Bone marrow (tissue), 2 donors: ENCODE data around the gene AGPS.
"Not testable (repeated sequence)": the region's sequence is repeated elsewhere in the genome, so short reads cannot be mapped to it uniquely, and the experiment has no call there.

Source experiments
- DNase-seq, 2 donors: peaks; one replicate each; lab custom pipeline; 2025; lab: John Stamatoyannopoulos, UW

AGPS gene

DNA sequence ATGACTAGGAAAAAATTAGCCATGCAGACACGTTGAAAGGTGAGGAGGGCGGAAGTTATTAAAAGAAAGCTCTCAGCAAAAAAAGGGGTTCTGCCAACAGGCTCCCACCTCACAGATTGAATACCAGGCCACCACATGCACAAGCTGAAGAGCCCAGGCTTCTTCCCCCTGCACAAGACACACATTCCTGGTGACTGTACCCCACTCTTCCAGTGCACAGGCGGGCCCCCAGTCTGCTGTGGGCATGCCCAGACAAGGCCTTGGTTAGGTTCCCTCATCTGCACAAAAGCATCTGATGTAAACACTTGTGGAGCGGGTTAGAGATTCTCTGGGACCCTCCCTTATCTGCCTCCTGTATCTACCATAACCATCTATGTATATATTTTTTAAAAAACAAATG lies 81.7 kb downstream of the AGPS start:
- DNase-seq, result no peak

DNA sequence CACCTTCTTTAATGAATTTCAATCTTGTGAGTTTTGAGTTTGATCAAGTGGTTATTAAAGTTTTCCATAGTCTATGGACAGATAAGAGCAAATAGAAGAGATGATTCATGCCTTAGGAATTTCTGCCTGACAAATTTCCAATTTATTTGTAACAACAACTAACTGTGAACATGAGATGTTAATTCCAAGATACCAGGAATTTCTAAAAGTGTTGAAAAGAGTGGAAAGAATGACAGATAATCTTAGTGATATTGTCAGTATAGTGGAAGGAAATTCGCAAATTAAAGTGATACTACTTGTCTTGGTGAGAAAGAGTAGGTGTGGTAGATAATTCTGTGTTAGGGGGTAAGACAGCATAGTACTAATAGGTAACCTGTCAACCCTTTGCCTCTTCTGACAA lies 82.4 kb downstream of the AGPS start:
- DNase-seq, result no peak

- DNase-seq, result no peak
These were observed 84.3 kb downstream of the AGPS start for GRCh38 chr2:177476897-177477296.

- DNase-seq, result no peak
These were observed 85.5 kb downstream of the AGPS start for GRCh38 chr2:177478029-177478428.

GRCh38 chr2:177478907-177479306 lies 86.3 kb downstream of the AGPS start:
- DNase-seq, result no peak

DNA sequence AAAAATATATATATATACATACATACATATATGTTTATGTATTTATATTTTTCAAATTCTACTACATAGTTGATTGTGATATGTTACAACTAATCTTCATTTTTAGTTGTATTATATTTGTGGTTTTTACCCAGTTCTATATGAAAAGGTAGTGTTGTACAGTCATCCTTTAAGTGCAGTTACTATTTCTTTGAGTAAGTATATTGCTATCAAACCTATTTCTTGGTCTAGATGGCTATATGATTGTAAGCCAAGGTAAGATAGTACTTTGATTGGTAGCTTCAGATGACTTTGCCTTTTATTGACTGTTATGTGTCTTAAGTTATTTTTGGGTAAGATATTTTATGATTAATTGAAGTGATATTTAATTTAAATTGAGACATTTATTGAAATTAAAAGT lies 89.6 kb downstream of the AGPS start:
- no peak for DNase-seq

- DNase-seq, result no peak
These were observed 91.0 kb downstream of the AGPS start for GRCh38 chr2:177483531-177483930.

GRCh38 chr2:177484180-177484795 lies 91.7 kb downstream of the AGPS start:
- no peak for DNase-seq

GRCh38 chr2:177485657-177486056 lies 93.1 kb downstream of the AGPS start:
- not testable (repeated sequence) for DNase-seq

DNA sequence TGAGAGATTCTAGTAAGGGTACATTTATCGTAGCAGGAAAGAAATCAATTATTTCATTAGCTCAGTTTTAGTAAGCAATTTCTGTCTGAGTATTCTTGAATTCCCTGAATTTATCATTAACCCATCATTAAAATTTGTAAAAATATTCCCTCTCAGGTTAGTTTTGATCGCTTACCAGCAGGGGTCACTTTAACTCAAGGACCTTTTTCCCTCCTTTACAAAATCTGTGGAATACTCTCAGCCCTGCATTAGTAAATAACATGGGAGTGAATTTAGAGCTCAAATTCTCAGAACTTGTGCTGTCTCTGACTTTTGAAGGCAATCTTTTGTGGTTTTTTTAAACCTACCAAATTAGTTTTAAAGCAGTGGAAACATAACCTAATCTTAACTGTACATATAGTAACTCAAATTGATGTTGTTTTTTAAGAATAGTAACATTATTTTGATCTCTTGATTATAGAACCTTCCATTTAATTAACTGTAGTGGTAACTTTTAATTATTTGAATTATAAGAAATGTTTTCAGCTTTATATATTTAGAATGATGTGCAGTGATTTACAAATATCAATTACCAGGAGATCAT lies 97.2 kb downstream of the AGPS start:
- DNase-seq, result no peak

- DNase-seq, result no peak
These were observed 103.4 kb downstream of the AGPS start for GRCh38 chr2:177495945-177496344.

DNA sequence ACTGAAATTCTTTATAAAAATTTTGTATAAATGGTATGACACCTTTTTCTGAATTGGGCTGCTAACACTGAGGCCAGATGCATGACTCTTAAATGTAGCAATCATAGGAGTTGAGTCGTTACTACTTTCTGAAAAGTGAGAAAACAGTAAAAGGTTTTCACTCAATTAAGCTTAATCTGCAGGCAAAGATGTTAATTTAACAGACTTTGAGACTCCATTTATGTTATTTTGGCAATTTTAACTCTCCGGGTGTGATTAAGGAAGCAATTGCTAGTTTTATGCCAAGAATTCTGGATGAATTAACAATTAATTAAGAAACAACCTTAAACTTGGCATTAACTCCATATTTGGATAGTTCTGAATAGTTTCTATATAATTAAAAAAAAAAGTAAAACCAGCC lies 104.3 kb downstream of the AGPS start:
- no peak for DNase-seq

- no peak for DNase-seq
These were observed 108.6 kb downstream of the AGPS start for GRCh38 chr2:177501186-177501585.

DNA sequence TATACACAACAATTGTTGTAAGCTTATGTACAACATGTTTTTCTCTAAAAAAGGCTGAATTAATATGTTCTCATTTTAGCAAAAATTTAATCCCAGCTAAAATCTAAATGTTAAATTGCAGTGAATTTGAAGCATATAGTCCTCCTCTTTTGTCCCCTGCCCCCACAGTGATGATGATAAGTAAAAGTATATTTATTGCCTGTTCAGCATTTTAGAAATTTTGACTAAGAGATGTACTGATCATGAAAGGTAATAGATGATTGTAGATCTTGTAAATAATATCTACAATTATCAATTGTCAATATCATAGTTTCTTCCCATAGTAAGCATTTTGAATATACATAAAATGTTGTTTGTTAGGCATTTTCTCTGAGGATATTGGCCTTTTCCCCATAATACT lies 113.9 kb downstream of the AGPS start:
- no peak for DNase-seq

GRCh38 chr2:177506998-177507397 lies 114.4 kb downstream of the AGPS start:
- no peak for DNase-seq

DNA sequence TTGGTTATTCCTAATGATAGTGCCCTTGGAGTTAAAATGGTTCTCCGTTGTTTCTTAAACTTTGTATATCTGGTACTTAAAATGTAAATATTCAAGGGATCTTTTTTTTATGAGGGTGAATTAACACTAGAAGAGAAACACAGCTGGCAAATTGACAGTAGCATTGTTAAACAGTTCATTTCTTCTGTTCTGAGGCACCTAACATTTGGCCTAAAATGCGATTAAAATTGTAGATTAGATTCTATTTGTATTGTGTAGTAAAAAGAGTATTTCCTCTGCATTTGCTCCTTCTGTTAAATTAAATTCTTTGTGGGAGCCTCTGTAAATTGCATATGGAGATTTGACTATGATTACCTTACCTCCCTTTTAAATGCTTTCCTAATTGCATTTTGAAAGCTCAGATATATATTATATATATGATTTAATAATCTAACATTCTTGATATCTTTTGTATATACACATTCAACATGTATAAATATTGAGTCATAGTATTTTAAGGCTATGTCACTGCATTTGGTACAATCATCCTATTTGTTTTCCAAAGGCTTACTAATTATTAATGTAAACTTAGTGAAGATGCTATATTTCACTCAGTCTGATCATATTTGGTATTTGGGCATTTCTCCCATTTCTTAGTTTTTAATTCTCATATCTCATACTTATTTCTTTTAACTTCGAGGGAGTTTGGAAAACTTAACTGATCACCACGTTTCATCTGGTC lies 124.4 kb downstream of the AGPS start:
- DNase-seq, result no peak

GRCh38 chr2:177518754-177519153 lies 126.2 kb downstream of the AGPS start:
- no peak for DNase-seq

- DNase-seq, result no peak
These were observed 127.1 kb downstream of the AGPS start for GRCh38 chr2:177519534-177520115.

- DNase-seq, result no peak
These were observed 127.8 kb downstream of the AGPS start for GRCh38 chr2:177520324-177520723.

GRCh38 chr2:177523781-177524180 lies 131.2 kb downstream of the AGPS start:
- DNase-seq, result no peak

GRCh38 chr2:177525351-177525924 lies 132.9 kb downstream of the AGPS start:
- no peak for DNase-seq

GRCh38 chr2:177528351-177528933 lies 135.9 kb downstream of the AGPS start:
- no peak for DNase-seq
